ENCODE measurements around the gene ALPL.
A peak's percentile ranks its signal among the peaks of the same experiment; 100 is the strongest.
"Not testable (repeated sequence)": the region's sequence is repeated elsewhere in the genome, so short reads cannot be mapped to it uniquely, and the experiment has no call there.

Gene ALPL

DNA sequence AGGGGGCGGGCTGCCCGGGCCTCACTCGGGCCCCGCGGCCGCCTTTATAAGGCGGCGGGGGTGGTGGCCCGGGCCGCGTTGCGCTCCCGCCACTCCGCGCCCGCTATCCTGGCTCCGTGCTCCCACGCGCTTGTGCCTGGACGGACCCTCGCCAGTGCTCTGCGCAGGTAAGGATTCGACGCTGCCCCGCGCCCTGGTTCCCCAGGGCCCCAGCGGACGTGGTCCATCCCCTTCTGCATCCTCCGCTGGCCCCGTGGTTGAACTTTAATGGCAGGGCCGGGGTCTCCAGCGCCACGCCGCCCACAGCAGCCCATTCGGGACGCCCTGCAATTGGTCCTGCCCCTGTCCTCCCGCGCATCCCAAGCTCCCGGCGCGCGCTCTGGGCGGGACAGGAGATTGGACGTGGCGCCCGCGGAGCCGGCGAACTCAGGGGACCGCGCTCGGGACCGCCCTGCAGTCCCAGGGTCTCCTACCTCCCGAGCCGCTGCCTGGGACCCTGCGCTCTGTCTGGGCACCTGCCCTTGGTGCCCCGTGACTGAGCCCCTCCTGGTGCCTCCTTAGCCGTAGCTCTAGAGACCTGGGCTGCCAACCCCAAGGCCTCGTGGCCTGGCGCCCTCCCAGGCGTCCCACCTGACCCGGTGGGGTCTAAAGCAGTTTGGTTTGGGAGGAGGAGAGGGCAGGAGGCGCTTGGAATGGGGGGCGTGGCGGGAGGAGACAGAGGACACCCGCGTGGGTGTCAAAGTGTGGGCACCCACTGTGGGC, at the start of gene ALPL:
Gene ALPL (plus strand): TSS at position 73 of the 762 bp plus-strand sequence. CDS start 44,659 bp downstream, outside the sequence.
- DNase-seq (ENCODE audit: low spot score) = no peak

DNA sequence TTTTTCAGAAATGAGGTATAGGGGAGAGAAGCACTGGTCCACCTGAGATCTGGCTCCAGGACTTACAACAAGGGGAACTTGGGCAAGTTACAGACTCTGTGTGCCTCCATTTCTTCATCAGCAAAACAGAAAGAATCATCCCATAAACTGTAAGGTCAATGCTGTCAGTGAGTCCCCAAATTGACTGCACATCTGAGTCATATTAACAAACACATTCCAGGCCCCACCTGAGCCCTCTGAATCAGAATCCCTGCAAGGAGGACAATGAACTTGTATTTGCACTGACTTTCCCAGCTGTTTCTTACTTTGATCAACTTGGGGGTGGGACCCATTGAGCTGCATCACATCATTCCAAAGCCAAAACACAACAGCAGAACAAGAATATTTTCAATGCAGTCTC, 44.1 kb upstream of the ALPL start:
- DNase-seq (ENCODE audit: low spot score) = not testable (repeated sequence)

GRCh38 chr1:21467946-21468345, 41.3 kb upstream of the ALPL start:
- DNase-seq (ENCODE audit: low spot score) = not testable (repeated sequence)

DNA sequence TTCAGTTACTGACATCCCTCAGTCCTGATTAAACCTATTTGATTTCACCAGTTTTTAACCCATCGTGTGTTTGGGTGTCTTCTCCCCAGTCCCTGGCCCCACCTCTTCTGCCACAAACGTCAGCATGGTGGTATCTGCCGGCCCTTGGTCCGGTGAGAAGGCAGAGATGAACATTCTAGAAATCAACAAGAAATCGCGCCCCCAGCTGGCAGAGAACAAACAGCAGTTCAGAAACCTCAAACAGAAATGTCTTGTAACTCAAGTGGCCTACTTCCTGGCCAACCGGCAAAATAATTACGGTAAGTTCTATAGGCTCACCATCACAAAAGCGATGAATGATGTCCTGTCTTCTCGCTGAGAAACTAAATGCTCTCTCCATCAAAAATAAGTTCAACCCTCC, 40.6 kb upstream of the ALPL start:
- DNase-seq (ENCODE audit: low spot score) = no peak

GRCh38 chr1:21469581-21469980, 39.6 kb upstream of the ALPL start:
- DNase-seq (ENCODE audit: low spot score) = no peak

DNA sequence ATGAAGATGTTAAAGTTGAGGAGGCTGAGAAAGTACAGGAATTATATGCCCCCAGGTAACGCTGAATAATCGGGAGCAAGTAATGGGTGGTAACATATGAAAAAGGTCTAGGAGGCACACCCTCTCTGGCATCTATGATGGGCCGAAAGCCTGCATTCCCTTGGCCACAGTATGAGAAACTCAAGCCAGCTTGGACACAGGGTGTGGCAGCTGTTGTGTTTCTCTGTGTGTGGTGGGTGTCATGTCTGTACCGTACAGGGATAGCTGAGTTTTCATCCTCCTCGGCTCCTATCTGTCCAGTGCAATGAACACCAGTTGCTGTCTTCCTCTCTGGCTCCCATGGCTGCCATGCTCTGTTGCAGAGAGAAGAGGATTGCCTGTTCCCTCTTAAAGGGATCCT, 36.4 kb upstream of the ALPL start:
- no peak for DNase-seq (ENCODE audit: low spot score)

DNA sequence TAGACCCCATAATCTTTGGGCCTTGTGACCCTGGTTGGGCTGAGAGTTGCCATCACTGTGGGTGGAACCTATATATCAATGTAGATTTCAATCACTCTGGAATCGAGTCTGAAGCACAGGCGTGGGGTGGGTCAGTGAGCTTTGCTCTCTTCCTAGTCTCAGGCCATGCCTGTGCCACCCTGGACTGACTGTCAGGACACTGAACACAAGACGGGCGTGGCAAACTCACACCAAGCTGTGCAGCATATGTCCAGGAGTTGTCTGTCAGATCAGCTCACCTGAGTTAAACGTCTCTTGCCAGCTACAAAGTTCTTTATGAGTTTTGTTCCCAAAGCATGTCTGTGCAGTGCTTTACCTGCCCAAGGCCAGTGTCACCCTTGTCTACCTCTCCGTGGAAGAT, 30.9 kb upstream of the ALPL start:
- no peak for DNase-seq (ENCODE audit: low spot score)

GRCh38 chr1:21483881-21484280, 25.3 kb upstream of the ALPL start:
- DNase-seq (ENCODE audit: low spot score) = not testable (repeated sequence)

DNA sequence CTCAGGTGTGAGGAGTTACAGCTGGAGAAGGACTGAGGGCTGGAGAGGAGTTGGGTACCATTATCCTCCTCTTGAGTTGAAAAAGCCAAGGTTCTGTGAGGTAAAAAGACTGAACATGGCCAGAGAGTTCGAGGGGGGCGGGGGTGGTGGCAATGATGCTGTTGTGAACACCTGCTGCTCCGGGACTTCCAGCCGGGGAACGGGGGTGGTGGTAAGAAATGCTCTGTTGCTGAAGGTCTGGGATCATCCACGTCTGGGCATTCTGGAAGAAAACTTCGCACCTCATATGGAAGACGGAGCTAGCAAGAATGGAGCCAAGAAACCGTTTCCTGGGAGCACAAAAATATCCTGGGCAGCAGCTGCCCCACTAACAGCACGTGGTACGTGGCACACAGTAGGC, 20.1 kb upstream of the ALPL start:
- no peak for DNase-seq (ENCODE audit: low spot score)

DNA sequence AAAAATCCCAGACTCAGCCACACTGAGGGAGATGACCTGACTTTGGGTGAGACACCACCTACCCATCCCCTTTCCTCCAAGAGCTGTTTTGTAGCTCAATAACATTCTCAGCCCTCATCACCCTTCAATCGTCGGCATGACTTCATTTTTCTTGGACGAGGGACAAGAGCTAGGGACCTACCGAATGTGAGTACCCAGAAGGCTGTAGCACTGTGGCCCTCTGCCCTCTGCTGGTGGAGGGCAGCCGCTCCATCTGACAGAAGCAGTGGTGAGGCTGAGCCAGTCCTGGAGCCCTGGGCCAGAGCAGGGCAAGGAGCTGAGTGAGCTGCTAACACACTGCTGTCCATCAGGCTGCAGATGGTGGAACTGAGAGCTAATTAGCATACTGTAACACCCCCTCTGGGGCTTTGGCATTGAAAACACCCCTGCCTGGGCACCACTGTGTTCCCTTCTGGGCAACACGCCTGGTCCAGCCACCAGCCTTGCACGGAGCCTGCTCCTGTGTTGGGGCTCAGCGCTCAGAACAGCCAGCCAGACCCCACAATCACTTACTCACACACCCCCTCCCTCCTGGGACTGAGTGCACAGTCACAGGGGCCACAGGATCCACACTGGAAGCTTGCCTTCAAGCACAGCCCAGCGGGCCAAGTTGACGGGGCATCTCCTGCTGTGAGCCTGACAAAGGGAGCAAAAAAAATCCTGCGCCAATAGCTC, 18.3 kb upstream of the ALPL start:
- peak; percentile 18 for DNase-seq (ENCODE audit: low spot score)

DNA sequence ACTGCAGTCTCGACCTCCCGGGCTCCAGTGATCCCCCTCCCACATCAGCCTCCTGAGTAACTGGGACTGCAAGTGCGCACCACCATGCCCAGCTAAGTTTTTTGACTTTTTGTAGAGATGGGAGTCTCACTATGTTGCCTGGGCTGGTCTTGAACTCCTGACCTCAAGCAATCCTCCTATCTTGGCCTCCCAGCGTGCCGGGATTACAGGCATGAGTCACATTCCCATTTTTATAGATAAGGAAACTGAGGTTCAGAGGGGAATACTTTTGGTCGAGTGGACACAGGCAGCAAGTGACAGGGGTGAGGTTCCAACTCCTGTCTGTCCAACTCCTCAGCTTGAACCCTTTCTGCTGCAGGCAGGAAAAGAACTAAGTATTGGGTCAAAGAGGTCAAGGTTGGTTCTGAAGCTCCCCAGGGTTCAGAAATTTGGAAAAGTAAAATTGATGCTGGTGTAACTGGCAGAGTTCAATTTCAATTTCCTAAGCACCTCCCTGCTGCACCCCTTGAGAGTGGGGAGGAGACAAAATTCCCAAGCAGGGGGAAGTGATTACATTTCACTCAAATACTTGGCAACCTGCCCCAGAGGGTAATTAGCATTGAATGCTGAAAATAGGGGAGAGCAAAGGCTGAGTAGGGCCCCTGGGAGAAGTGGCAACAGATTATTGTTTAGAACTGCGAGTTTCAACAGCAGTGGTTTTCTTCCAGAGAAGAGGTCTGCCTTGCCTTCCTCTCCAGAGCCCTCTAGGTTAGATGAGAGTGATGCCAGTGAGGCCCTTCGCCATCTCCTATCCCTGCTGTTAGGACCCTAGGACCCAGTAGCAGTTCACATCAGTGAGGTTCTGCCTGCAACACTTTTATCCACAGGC, 17.5 kb upstream of the ALPL start:
- DNase-seq (ENCODE audit: low spot score) = no peak

GRCh38 chr1:21492356-21492625, 16.9 kb upstream of the ALPL start:
- DNase-seq (ENCODE audit: low spot score) = no peak

DNA sequence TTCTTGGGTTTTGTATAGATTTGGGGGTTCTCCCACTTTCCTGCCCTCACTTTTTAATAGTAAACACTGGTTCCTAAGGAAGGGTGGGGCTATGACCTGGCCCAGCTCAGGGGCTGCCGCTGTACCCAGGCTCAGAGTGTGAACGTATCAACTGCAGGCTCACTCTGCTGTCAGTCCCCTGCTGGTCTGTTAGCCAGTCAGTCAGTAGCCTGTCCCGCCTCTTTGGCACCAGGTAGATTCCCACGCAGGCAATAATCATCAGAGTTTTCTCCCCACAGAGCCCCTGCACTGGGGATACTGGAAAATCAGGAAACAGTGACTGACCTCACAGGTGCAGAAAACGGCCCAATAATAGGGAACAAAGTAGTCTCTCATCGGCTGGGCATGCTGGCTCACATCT, 15.0 kb upstream of the ALPL start:
- DNase-seq (ENCODE audit: low spot score) = no peak

- no peak for DNase-seq (ENCODE audit: low spot score)
Measured at GRCh38 chr1:21495225-21495820, 13.9 kb upstream of the ALPL start.

DNA sequence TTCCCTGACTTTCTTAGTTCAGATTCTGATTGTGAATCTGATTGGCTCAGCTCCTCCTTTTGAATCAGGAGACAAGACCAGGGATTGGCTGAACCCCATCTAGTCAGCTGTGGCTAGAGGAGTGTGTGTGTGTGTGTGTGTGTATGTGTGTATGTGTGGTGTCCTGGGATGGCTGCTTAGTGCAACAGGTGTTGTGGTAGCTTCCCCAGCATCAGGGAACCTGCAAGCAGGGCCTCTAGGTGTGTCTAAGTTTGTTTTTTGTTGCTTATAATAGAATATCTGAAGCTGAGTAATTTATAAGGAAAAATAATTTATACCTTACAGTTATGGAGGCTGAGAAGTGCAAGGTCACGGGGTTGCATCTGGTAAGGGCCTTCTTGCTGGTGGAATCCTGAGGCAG, 13.2 kb upstream of the ALPL start:
- no peak for DNase-seq (ENCODE audit: low spot score)

GRCh38 chr1:21496886-21497285, 12.3 kb upstream of the ALPL start:
- no peak for DNase-seq (ENCODE audit: low spot score)

- no peak for DNase-seq (ENCODE audit: low spot score)
Measured at GRCh38 chr1:21497466-21498061, 11.7 kb upstream of the ALPL start.

DNA sequence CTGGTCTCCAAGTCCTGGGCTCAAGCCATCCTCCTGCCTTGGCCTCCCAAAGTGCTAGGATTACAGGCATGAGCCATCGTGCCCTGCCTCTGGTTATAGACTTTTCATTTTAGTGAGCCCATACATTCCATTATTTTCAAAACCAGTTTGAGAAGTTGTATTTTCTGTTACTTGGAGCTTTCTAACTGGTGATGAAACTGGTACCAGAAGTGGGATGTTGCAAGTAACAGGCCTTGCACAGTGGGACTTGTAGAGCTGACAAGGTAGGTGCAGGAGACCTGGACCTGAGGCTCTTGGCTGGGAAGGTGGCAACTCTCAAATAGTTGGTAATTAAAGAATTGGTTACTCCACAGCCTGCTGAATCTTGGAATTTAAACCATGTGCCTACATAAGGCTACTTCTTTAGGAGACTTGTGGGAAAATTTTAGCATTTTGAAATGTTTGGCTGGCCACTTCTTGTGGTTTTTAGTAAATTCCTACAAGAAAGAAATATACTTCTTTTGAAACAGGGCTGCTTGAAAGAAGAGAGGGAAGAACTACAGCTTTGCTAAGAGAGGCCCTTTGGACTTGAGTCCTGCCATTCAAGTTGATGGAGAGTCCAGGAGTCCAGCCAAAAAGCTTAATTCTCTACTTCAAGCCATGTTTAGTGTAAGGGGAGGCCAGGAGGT, 9.8 kb upstream of the ALPL start:
- DNase-seq (ENCODE audit: low spot score) = no peak

- DNase-seq (ENCODE audit: low spot score) = no peak
Measured at GRCh38 chr1:21503706-21504377, 5.4 kb upstream of the ALPL start.

GRCh38 chr1:21506804-21507203, 2.4 kb upstream of the ALPL start:
- DNase-seq (ENCODE audit: low spot score) = no peak

Measured in kidney capillary endothelial cell (primary cell).